ENCODE data around the gene MAP3K1. TPM values are rescaled to one million over a fixed set of nuclear protein-coding genes. Genes with fewer than 3 reads are reported as not detected.

MAP3K1 gene
- total and polyA plus RNA-seq, 9 of the 15 experiments (the other 6 are each of a cell fraction or from before 2014, with no cell fraction given) = 3.9 to 13.9 (median 7.5) TPM

GRCh38 chr5:56909294-56910209 lies 94.2 kb downstream of the MAP3K1 start, which contains the start of gene SETD9 (continued):
- 0 out of 2 replicates have a peak, but pooled peaks have one; percentile 16 for TF ChIP-seq ZNF384 (IDR thresholded peaks at IDR 0.05; ENCODE audit: low read depth, low read length)
- peak; percentile 57; the same call in 1 of the 2 replicates for TF ChIP-seq LCOR (CRISPR knock-in tag; IDR thresholded peaks at IDR 0.05)
- peak; percentile 53 for TF ChIP-seq GTF2B (IDR thresholded peaks at IDR 0.05; ENCODE audit: extremely low read depth, insufficient read length)
- peak; percentile 82 for TF ChIP-seq ARID4B (CRISPR knock-in tag; IDR thresholded peaks at IDR 0.05)
- TF ChIP-seq RB1 (IDR thresholded peaks at IDR 0.05; ENCODE audit: low read depth) = peak; percentile 88
- peak; percentile 87 for TF ChIP-seq RBM39 (optimal IDR thresholded peaks at IDR 0.05; ENCODE audit: low read depth, low read length)
- TF ChIP-seq MTA3 (IDR thresholded peaks at IDR 0.05; ENCODE audit: borderline replicate concordance) = no peak; the same call in none of the 2 replicates
- no peak for TF ChIP-seq CBFA2T3 (IDR thresholded peaks at IDR 0.05)
- 0 out of 2 replicates have a peak, but pooled peaks have one; percentile 8 for TF ChIP-seq ZBTB33 (CRISPR knock-in tag; IDR thresholded peaks at IDR 0.05)
- no peak for TF ChIP-seq ZBED1 (IDR thresholded peaks at IDR 0.05)
- TF ChIP-seq E2F1 (CRISPR knock-in tag; IDR thresholded peaks at IDR 0.05) = no peak
